HL-60 (cell line): ENCODE results near the gene FAAP20.

Source experiments
- DNase-seq, 2 experiments: peaks; one replicate each; pipeline ENCODE4 v3.0.0-alpha.2; 2010 to 2020; ENCODE audit warnings: low read depth in 1 of 2, low spot score in 1 of 2
- H3K27ac ChIP-seq: fragments of 250-450 bp; sonication (Bioruptor Pico); replicated peaks from 2 replicates; pipeline ENCODE4 v1.5.1; 2020; ENCODE audit warnings: mild to moderate bottlenecking, moderate library complexity
- H3K27me3 ChIP-seq: fragments of 250-450 bp; sonication (Bioruptor Pico); 2 replicates; pipeline ENCODE4 v1.5.1; 2021; ENCODE audit warnings: mild to moderate bottlenecking, moderate library complexity; ENCODE audit not compliant: insufficient read depth, poor library complexity, severe bottlenecking
- H3K4me3 ChIP-seq: replicated peaks from 2 replicates; pipeline ENCODE4 v1.5.1; 2011; ENCODE audit warnings: mild to moderate bottlenecking, control low read depth, low read length; ENCODE audit not compliant: insufficient read depth
- GABPA ChIP-seq: IDR thresholded peaks from 2 replicates; pipeline ENCODE4 v1.6.1; 2012; ENCODE audit warnings: low read depth
- POLR2AphosphoS5 ChIP-seq: IDR thresholded peaks from 2 replicates; pipeline ENCODE4 v1.6.1; 2012; ENCODE audit warnings: low read depth
- SPI1 ChIP-seq: IDR thresholded peaks from 2 replicates; pipeline ENCODE4 v1.6.1; 2012; ENCODE audit warnings: low read depth, mild to moderate bottlenecking, borderline replicate concordance
- TF ChIP-seq, protein P1 (sequence below): IDR thresholded peaks from 2 replicates; pipeline ENCODE4 v1.6.1; 2012; ENCODE audit warnings: low read depth; ENCODE audit not compliant: insufficient replicate concordance
- TF ChIP-seq, protein P2 (sequence below): IDR thresholded peaks from one replicate; pipeline ENCODE4 v1.5.1; 2011; ENCODE audit warnings: low read length, control low read depth, inconsistent platforms; ENCODE audit not compliant: insufficient read depth

The FAAP20 gene

DNA sequence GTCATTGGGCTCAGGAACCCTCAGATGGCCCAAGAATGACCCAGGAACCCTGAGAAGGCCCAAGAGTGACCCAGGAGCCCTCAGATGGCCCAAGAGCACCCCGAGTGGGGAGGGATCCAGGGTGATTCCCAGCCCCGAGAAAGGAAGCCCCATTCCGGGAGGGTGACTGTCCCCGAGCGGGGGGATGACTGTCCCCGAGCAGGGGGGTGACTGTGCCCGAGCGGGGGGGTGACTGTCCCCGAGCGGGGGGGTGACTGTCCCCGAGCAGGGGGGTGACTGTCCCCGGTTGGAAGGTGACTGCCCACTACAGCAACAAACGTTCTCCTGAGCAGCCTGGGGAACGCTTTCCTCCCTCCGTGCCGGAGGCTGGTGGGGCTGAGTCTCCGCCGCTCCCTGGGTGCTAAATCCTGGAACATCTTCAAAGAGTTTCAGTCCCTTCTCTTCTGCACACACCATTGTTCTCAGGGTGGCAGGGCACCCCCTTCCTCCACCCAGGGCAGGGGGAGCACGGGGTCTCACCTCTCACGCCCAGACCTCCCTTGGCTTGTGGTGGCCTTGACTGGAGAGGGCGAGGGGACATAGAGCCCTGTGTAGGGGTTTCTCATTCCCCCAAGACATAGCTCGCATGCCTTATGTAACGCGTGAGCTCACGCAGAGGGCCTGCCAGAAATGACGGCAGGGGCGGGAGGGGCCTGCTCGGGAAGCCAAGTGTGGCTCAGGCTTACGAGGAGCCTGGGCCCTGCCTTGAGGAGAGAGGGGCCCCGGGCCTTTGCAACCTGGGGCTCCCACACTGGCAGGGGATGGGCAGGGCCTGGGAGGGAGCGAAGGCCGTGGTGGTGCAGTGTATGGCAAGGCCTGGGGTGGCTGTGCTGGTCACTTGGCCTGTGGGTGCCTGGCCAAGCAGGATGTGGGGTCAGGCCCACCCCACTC, 19.3 kb upstream of the FAAP20 start:
- no peak for DNase-seq
- no peak overlapping the region for H3K4me3 ChIP-seq
- TF ChIP-seq SPI1 (no peak), GABPA (no peak), POLR2AphosphoS5 (no peak)
- TF ChIP-seq, protein P1, sequence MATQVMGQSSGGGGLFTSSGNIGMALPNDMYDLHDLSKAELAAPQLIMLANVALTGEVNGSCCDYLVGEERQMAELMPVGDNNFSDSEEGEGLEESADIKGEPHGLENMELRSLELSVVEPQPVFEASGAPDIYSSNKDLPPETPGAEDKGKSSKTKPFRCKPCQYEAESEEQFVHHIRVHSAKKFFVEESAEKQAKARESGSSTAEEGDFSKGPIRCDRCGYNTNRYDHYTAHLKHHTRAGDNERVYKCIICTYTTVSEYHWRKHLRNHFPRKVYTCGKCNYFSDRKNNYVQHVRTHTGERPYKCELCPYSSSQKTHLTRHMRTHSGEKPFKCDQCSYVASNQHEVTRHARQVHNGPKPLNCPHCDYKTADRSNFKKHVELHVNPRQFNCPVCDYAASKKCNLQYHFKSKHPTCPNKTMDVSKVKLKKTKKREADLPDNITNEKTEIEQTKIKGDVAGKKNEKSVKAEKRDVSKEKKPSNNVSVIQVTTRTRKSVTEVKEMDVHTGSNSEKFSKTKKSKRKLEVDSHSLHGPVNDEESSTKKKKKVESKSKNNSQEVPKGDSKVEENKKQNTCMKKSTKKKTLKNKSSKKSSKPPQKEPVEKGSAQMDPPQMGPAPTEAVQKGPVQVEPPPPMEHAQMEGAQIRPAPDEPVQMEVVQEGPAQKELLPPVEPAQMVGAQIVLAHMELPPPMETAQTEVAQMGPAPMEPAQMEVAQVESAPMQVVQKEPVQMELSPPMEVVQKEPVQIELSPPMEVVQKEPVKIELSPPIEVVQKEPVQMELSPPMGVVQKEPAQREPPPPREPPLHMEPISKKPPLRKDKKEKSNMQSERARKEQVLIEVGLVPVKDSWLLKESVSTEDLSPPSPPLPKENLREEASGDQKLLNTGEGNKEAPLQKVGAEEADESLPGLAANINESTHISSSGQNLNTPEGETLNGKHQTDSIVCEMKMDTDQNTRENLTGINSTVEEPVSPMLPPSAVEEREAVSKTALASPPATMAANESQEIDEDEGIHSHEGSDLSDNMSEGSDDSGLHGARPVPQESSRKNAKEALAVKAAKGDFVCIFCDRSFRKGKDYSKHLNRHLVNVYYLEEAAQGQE = no peak
- TF ChIP-seq, protein P2, sequence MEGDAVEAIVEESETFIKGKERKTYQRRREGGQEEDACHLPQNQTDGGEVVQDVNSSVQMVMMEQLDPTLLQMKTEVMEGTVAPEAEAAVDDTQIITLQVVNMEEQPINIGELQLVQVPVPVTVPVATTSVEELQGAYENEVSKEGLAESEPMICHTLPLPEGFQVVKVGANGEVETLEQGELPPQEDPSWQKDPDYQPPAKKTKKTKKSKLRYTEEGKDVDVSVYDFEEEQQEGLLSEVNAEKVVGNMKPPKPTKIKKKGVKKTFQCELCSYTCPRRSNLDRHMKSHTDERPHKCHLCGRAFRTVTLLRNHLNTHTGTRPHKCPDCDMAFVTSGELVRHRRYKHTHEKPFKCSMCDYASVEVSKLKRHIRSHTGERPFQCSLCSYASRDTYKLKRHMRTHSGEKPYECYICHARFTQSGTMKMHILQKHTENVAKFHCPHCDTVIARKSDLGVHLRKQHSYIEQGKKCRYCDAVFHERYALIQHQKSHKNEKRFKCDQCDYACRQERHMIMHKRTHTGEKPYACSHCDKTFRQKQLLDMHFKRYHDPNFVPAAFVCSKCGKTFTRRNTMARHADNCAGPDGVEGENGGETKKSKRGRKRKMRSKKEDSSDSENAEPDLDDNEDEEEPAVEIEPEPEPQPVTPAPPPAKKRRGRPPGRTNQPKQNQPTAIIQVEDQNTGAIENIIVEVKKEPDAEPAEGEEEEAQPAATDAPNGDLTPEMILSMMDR = no peak
- no peak overlapping the region for H3K27ac ChIP-seq
- no peaks in the 10 kb centered on the region for H3K27me3 ChIP-seq

DNA sequence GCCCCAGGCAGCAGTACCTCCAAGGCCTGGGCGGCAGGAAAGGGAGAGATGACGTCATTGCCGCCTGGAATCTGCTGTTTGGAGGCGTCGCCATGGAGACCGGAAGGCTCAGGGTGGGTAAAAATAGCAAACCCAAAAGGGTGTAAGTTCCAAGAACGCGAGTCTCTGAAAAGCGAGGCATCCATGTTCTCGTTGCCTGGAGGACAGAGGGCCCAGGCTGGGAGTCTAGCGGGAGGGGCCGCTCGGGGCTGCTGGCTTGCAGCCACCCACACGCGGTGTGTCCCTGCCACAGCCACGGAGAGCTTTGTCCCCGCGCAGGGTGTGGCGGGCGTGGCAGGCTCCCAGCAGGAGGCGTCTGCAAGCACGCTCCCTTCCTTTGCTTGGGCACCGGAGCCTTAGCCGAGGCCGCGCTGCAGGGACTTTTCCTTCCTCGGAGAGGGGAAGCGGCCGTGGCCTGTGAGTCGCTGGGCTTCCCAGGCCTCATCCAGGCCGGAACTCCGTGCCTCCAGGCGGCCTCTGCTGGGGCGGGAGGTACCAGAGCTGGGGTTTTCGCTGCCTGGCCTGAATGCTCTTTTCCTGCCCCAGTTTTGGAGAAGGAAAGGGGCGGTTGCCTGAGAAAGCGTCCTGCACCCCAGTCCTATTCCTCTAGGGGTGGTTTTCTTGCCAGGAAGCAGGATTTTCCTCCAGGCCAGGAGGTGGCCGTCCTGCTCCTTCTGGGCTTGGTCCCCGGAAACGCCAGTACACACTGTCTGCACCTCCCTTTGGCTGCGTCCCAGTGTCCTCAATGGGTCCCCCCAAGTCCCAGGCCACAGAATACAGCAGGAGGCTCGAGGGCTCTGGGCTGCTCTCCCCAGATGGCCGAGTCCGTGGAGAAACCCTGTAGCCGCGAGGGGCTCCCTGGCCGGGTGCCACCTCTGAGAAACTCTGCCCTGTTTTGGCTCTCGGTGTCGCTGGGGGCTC, 18.2 kb upstream of the FAAP20 start:
- no peak overlapping the region for H3K4me3 ChIP-seq
- H3K27ac ChIP-seq = no peak overlapping the region
- TF ChIP-seq, protein P2 = no peak
- TF ChIP-seq, protein P1 = no peak
- no peak for TF ChIP-seq GABPA
- TF ChIP-seq SPI1 = no peak
- no peak for TF ChIP-seq POLR2AphosphoS5
- peak; percentile 61 to 74 for DNase-seq
- H3K27me3 ChIP-seq = no peaks in the 10 kb centered on the region

DNA sequence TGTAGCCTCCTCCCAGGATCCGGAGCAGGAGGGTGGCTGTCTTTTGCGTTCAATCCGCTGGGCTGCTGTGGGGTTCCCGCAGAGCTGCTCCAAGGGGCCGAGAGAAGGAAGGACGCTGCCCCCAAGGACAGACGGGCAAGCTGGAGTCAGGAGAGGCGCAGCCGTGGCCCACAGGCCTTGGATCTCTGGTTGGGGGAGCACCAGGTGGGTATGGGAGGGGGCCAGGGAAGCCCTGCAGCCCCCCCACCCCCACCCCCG, 17.6 kb upstream of the FAAP20 start:
- H3K4me3 ChIP-seq = no peak overlapping the region
- H3K27me3 ChIP-seq = no peaks in the 10 kb centered on the region
- TF ChIP-seq, protein P2 = no peak
- TF ChIP-seq GABPA (no peak), SPI1 (no peak), POLR2AphosphoS5 (no peak)
- TF ChIP-seq, protein P1 = no peak
- DNase-seq = no peak
- H3K27ac ChIP-seq = no peak overlapping the region
